Left colon (tissue), 2 donors: Measurements from ENCODE around the gene CAPN15. TPM values are rescaled to one million over a fixed set of nuclear protein-coding genes. Genes with fewer than 3 reads are reported as not detected.

Source experiments
- ATAC-seq: fragments of 200-7000 bp; cut with Tn5 transposase; one replicate; pipeline ENCODE4 v1.9.1; 2020; ENCODE audit warnings: mild to moderate bottlenecking, moderate library complexity
- DNase-seq, 2 donors: peaks; one replicate each; pipeline ENCODE4 v3.0.0-alpha.2; 2020
- intact Hi-C, 2 donors: fragments of 100-400 bp; cut with DNase I in 1 of 2; cut with micrococcal nuclease in 1 of 2; formaldehyde crosslinking; loops; one replicate each; pipeline versions ENCODE4 v1.11.2 to v1.14.0; 2022; cut with DNase I, micrococcal nuclease
- total RNA-seq, 2 donors: library from RNA; stranded (reverse); fragmentation: NEBNext Ultra II Directional; extraction: Animal tissue kit (Norgen Biotek cat#: 25700); gene quantifications; one replicate each; pipeline ENCODE4 v1.2.1, GENCODE V29; 2021
- donor health status: DM: no; HTN: no; CAD: no.
- donor health status: DM: yes; HTN: yes; CAD: no.

The CAPN15 gene
- total RNA-seq, 2 donors from 2014 or later = 98.8 to 102 TPM

- intact Hi-C loops = no loop called here
- DNase-seq = no peak
Measured at GRCh38 chr16:582614-583331, 55.3 kb downstream of the CAPN15 start.

GRCh38 chr16:583470-583814 is 55.9 kb downstream of the CAPN15 start:
- intact Hi-C loops = no loop called here
- ATAC-seq (no peak), DNase-seq (no peak)

More at GRCh38 chr16:582614-583331, 55.3 kb downstream of the CAPN15 start:
- no peak for ATAC-seq

GRCh38 chr16:583815-584591 is 56.5 kb downstream of the CAPN15 start:
- DNase-seq (no peak), ATAC-seq (no peak)
- intact Hi-C loops = no loop called here

GRCh38 chr16:585351-585750 is 57.8 kb downstream of the CAPN15 start:
- ATAC-seq (no peak), DNase-seq (no peak)
- intact Hi-C loops = no loop called here

GRCh38 chr16:586047-586644 is 58.6 kb downstream of the CAPN15 start:
- DNase-seq (no peak), ATAC-seq (no peak)
- intact Hi-C loops = no loop called here

GRCh38 chr16:586645-587590 is 59.4 kb downstream of the CAPN15 start:
- DNase-seq = no peak
- intact Hi-C loops = no loop called here
- ATAC-seq = no peak

GRCh38 chr16:588639-588888 is 61.1 kb downstream of the CAPN15 start:
- DNase-seq = peak in 1 of 2 donors; percentile 68
- no peak for ATAC-seq
- intact Hi-C loops = no loop called here

- DNase-seq = peak; percentile 96 to 98
- ATAC-seq = peak; percentile 68
- intact Hi-C loops = no loop called here
Measured at GRCh38 chr16:588889-589657, 61.6 kb downstream of the CAPN15 start.

GRCh38 chr16:589658-590187 is 62.2 kb downstream of the CAPN15 start, which contains the start of gene RAB40C:
Gene RAB40C (plus strand): TSS chr16:590066. CDS start chr16:590292, 226 bp downstream.
- ATAC-seq = peak; percentile 70
- peak; percentile 99 for DNase-seq
- intact Hi-C loops = no loop called here

- ATAC-seq (peak; percentile 1), DNase-seq (peak in 1 of 2 donors; percentile 64)
- intact Hi-C loops = no loop called here
Measured at GRCh38 chr16:590188-590814, 62.8 kb downstream of the CAPN15 start.

GRCh38 chr16:590815-591200 is 63.3 kb downstream of the CAPN15 start:
- ATAC-seq (no peak), DNase-seq (no peak)
- intact Hi-C loops = no loop called here

GRCh38 chr16:591231-591630 is 63.7 kb downstream of the CAPN15 start:
- no peak for DNase-seq
- intact Hi-C loops = no loop called here
- no peak for ATAC-seq

- ATAC-seq = no peak
- no peak for DNase-seq
- intact Hi-C loops = no loop called here
Measured at GRCh38 chr16:591892-592517, 64.5 kb downstream of the CAPN15 start.

- peak; percentile 61 to 64 for DNase-seq
- intact Hi-C loops = no loop called here
- ATAC-seq = peak; percentile 18
Measured at GRCh38 chr16:592518-593306, 65.2 kb downstream of the CAPN15 start.

- DNase-seq (peak; percentile 59 to 78), ATAC-seq (peak; percentile 57)
- intact Hi-C loops = no loop called here
Measured at GRCh38 chr16:593406-593805, 65.9 kb downstream of the CAPN15 start.

GRCh38 chr16:593807-594206 is 66.3 kb downstream of the CAPN15 start:
- peak; percentile 1 for ATAC-seq
- intact Hi-C loops = no loop called here
- DNase-seq = no peak
